ENCODE data around the gene RIN2.

DNA sequence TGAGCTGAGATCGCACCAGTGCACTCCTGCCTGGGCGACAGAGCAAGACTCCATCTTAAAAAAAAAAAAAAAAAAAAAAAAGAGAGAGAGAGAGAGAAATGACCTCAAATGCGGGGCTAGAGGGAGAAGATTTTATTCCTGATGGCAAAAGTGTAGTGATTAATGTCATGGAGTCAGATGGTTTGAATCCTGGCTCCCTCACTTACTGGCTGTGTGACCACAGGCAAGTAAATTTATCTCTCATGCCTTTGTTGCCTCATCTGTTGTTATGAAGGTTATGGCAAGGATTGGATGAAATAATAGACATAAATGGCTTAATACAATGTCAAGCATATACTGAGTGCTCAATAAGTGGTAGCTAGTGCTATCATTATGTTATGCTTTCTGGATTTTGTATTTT lies 29.3 kb downstream of the RIN2 start:
- TF ChIP-seq POLR2AphosphoS5 (IDR thresholded peaks at IDR 0.05) (no peak), EP300 (IDR thresholded peaks at IDR 0.05) (no peak)
- TF ChIP-seq, protein P1, sequence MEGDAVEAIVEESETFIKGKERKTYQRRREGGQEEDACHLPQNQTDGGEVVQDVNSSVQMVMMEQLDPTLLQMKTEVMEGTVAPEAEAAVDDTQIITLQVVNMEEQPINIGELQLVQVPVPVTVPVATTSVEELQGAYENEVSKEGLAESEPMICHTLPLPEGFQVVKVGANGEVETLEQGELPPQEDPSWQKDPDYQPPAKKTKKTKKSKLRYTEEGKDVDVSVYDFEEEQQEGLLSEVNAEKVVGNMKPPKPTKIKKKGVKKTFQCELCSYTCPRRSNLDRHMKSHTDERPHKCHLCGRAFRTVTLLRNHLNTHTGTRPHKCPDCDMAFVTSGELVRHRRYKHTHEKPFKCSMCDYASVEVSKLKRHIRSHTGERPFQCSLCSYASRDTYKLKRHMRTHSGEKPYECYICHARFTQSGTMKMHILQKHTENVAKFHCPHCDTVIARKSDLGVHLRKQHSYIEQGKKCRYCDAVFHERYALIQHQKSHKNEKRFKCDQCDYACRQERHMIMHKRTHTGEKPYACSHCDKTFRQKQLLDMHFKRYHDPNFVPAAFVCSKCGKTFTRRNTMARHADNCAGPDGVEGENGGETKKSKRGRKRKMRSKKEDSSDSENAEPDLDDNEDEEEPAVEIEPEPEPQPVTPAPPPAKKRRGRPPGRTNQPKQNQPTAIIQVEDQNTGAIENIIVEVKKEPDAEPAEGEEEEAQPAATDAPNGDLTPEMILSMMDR (IDR thresholded peaks at IDR 0.05): no peak
